K562 (cell line): Measurements from ENCODE around the gene GRM2. TPM values are rescaled to one million over a fixed set of nuclear protein-coding genes. Genes with fewer than 3 reads are reported as not detected.

Source experiments
- ADNP ChIP-seq: fragments of 200-800 bp; sonication (Bioruptor generic); IDR thresholded peaks from 2 replicates; pipeline ENCODE4 v1.6.1; 2016; ENCODE audit warnings: missing genetic modification characterization, missing compliant biosample characterization
- CBX1 ChIP-seq: sonication (generic); IDR thresholded peaks from 2 replicates; pipeline ENCODE4 v1.6.1; 2016; ENCODE audit warnings: antibody characterized with exemption, low read depth, mild to moderate bottlenecking
- CEBPG ChIP-seq, 3 experiments: fragments of 200-800 bp in 1 of 3; sonication (Bioruptor generic) in 1 of 3; sonication (generic) in 1 of 3; formaldehyde crosslinking in 1 of 3; IDR thresholded peaks in 2 of 3; conservative IDR thresholded peaks in 1 of 3; 2 replicates each; pipeline versions ENCODE4 v1.6.1 to v1.8.0; 2016 to 2022; ENCODE audit warnings: missing compliant biosample characterization in 2 of 3, missing genetic modification characterization in 2 of 3, mild to moderate bottlenecking in 1 of 3, missing genetic modification reagents in 1 of 3
- GABPA ChIP-seq: fragments of 200-800 bp; sonication (Bioruptor generic); conservative IDR thresholded peaks from 2 replicates; pipeline ENCODE4 v1.6.1; 2016; ENCODE audit warnings: low read depth, missing genetic modification characterization, missing compliant biosample characterization
- HLTF ChIP-seq: fragments of 450-650 bp; IDR thresholded peaks from 2 replicates; pipeline ENCODE4 v1.6.1; 2016
- HMGN3 ChIP-seq: IDR thresholded peaks from 2 replicates; pipeline ENCODE4 v1.6.1; 2011; ENCODE audit warnings: borderline replicate concordance, low read depth, mild to moderate bottlenecking, mixed read lengths, low read length; ENCODE audit not compliant: insufficient read length; ENCODE audit errors: extremely low read depth
- L3MBTL2 ChIP-seq: fragments of 450-650 bp; IDR thresholded peaks from 2 replicates; pipeline ENCODE4 v1.6.1; 2016; ENCODE audit warnings: mild to moderate bottlenecking, moderate library complexity
- NCOA4 ChIP-seq: fragments of 450-650 bp; IDR thresholded peaks from 2 replicates; pipeline ENCODE4 v1.6.1; 2018; ENCODE audit warnings: mild to moderate bottlenecking; ENCODE audit not compliant: partially characterized antibody
- RERE ChIP-seq: sonication (generic); formaldehyde crosslinking; IDR thresholded peaks from 2 replicates; pipeline ENCODE4 v1.8.0; 2023; ENCODE audit warnings: missing genetic modification reagents, mild to moderate bottlenecking, borderline replicate concordance
- SMARCA4 ChIP-seq: fragments of 450-650 bp; IDR thresholded peaks from 2 replicates; pipeline ENCODE4 v1.6.1; 2016
- SPI1 ChIP-seq: IDR thresholded peaks from 2 replicates; pipeline ENCODE4 v1.6.1; 2011; ENCODE audit warnings: low read depth, low read length, control low read depth, borderline replicate concordance
- TRIM24 ChIP-seq, 2 experiments: fragments of 450-650 bp; IDR thresholded peaks; 2 replicates each; pipeline ENCODE4 v1.6.1; 2016
- ZNF175 ChIP-seq: fragments of 200-800 bp; sonication (Bioruptor generic); IDR thresholded peaks from 2 replicates; pipeline ENCODE4 v1.6.1; 2016; ENCODE audit warnings: low read depth, mild to moderate bottlenecking, missing genetic modification characterization, missing compliant biosample characterization
- ZSCAN32 ChIP-seq: fragments of 450-650 bp; formaldehyde crosslinking; IDR thresholded peaks from 2 replicates; pipeline ENCODE4 v1.4.0; 2020; ENCODE audit warnings: mild to moderate bottlenecking, moderate library complexity
- polyA plus RNA-seq, 8 experiments: library from polyadenylated mRNA; depleted of rRNA in 4 of 8; stranded (reverse) in 5 of 8; unstranded in 3 of 8; fragments of >200 nt; fragmentation: Nextera tagmentation in 2 of 8; fragmentation: Illumina TruSeq in 1 of 8; extraction: Ambion mirVana in 2 of 8; extraction: Trizol in 1 of 8; gene quantifications; 2 replicates each; pipeline versions ENCODE4 v1.2.1 to v1.2.3, GENCODE V29; 2011 to 2014; ENCODE audit warnings: inconsistent platforms in 1 of 8, missing spikeins in 1 of 8
- total RNA-seq, 7 experiments: library from RNA; depleted of rRNA in 6 of 7; stranded (reverse); fragments of >200 nt in 6 of 7; fragmentation: Illumina TruSeq in 2 of 7; extraction: Trizol in 2 of 7; gene quantifications; 2 replicates each; pipeline versions ENCODE4 v1.2.1 to v1.2.3, GENCODE V29; 2011 to 2021; ENCODE audit warnings: low replicate concordance in 1 of 7
- TF ChIP-seq, protein P1 (sequence below): fragments of 450-650 bp; IDR thresholded peaks from 2 replicates; pipeline ENCODE4 v1.7.1; 2018; ENCODE audit warnings: mild to moderate bottlenecking, low read depth; ENCODE audit not compliant: partially characterized antibody

GRM2 gene
- total and polyA plus RNA-seq, 9 of the 15 experiments (the other 6 are each of a cell fraction or from before 2014, with no cell fraction given), result not detected

DNA sequence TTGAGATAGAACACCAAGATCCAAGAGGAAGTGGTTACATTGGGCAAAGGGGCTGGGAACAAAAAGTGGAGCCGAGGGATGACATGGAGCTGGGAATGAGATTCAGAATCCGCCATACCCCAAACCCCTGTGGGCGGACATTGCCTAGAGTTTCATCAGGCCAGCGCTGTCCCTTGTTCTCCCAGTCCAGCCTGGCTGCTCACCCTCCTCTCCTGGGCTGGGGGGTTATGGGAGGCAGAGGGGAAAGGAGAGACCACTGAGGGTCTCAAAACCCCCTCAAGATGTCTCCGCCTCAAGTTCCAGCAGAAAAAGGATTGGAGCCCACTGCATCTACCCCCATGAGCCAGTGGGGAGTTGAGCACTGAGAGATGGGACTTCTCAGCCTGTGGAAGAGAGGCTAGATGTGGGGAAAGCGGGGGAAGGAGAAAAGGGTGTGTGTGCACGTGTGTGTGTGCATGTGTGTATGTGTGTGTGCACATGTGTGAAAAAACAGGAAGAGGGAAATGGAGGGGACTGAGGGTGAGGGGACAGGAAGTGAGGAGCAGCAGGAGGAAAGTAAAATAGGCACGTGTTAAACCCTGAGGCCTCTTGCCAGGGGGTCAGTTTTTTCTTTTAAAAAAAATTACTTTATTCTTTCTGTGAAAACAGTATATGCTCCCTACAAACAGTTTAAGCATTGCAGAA lies 14.3 kb downstream of the GRM2 start (continued):
- TF ChIP-seq HMGN3, result no peak
- TF ChIP-seq ZNF175 (CRISPR knock-in tag), result peak; percentile 66
- TF ChIP-seq CEBPG (CRISPR knock-in tag; IDR thresholded peaks at IDR 0.05), result no peak
- TF ChIP-seq CEBPG (tag; conservative IDR thresholded peaks at IDR 0.05 in 1 of 2, IDR thresholded peaks at IDR 0.05 in 1 of 2), result peak in 1 of 2 experiments; percentile 61; a peak in 2 of 4 replicates
- TF ChIP-seq, protein P1, sequence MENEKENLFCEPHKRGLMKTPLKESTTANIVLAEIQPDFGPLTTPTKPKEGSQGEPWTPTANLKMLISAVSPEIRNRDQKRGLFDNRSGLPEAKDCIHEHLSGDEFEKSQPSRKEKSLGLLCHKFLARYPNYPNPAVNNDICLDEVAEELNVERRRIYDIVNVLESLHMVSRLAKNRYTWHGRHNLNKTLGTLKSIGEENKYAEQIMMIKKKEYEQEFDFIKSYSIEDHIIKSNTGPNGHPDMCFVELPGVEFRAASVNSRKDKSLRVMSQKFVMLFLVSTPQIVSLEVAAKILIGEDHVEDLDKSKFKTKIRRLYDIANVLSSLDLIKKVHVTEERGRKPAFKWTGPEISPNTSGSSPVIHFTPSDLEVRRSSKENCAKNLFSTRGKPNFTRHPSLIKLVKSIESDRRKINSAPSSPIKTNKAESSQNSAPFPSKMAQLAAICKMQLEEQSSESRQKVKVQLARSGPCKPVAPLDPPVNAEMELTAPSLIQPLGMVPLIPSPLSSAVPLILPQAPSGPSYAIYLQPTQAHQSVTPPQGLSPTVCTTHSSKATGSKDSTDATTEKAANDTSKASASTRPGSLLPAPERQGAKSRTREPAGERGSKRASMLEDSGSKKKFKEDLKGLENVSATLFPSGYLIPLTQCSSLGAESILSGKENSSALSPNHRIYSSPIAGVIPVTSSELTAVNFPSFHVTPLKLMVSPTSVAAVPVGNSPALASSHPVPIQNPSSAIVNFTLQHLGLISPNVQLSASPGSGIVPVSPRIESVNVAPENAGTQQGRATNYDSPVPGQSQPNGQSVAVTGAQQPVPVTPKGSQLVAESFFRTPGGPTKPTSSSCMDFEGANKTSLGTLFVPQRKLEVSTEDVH, result no peak
- peak; percentile 17; the same call in 1 of the 2 replicates for TF ChIP-seq SPI1
- TF ChIP-seq L3MBTL2, result peak; percentile 45; the same call in 1 of the 2 replicates
- TF ChIP-seq HLTF, result no peak
- TF ChIP-seq ADNP, result no peak
- TF ChIP-seq NCOA4, result no peak
- TF ChIP-seq RERE, result no peak
- peak in 1 of 2 experiments; percentile 26; a peak in 1 of 4 replicates for TF ChIP-seq TRIM24 (IDR thresholded peaks at IDR 0.05)
- TF ChIP-seq ZSCAN32 (CRISPR knock-in tag), result no peak
- peak; percentile 34; the same call in 1 of the 2 replicates for TF ChIP-seq GABPA (tag)
- TF ChIP-seq CBX1, result no peak
- no peak for TF ChIP-seq SMARCA4
